Measurements from ENCODE around the gene PEA15.

The PEA15 gene

GRCh38 chr1:160205242-160206035 is at the start of gene PEA15:
TSS of gene PEA15 (plus strand) at chr1:160205384. CDS start at chr1:160211545, 6,161 bp downstream.
- DNase-seq (ENCODE audit: low spot score): no peak

DNA sequence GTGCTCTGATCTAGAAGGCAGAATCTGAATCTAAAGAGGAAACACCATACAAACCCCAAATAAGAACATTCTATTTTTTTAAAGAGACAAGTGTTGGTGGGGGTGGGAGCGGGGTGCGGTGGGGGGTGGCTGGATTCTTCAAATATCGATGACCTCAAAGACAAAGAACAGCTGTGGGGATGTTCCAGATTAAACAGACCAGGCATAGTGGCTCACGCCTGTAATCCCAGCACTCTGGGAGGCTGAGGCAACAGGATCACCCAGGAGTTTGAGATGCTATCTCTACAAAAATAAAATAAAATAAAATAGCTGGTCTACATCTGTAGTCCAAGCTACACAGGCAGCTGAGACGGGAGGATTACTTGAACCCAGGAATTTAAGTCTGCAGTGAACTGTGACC is 48.8 kb upstream of the PEA15 start:
- DNase-seq (ENCODE audit: low spot score): no peak

- no peak for DNase-seq (ENCODE audit: low spot score)
Observed at GRCh38 chr1:160157174-160157573, 48.0 kb upstream of the PEA15 start.

DNA sequence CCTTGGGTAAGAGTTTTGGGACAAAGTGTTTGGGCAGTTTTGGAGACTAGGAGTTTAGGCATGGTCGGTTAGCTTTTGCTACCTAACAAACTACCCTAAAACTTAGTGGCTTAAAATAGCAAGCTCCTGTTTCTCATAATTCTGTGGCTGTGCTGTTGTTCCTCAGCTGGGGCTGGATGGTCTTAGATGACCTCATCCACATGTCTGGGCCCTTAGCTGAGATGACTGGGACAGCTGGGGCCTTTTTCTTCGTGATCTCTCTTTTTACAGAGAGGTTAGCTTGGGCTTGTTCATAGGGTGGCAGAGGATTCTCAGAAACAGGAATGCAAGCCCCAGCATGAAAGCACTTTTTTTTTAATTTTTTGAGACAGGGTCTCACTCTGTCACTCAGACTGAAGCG is 47.2 kb upstream of the PEA15 start:
- DNase-seq (ENCODE audit: low spot score): no peak

DNA sequence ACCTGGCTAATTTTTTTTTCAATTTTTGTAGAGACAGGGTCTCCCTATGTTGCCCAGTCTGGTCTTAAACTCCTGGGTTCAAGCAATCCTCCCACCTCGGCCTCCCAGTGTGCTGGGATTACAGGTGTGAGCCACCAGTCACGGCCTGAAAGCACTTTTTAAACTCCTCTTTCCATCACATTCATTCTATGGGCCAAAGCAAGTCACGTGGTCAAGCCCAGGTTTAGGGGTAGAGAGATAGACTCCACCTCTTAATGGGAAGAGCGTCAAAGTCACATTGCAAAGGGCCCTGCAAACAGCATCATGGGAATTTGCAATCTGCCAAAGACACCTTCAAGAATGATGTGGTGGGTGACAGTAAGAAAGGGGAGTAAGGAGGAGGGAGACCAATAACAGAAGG is 46.6 kb upstream of the PEA15 start:
- no peak for DNase-seq (ENCODE audit: low spot score)

GRCh38 chr1:160159846-160160245 is 45.3 kb upstream of the PEA15 start:
- DNase-seq (ENCODE audit: low spot score): no peak

DNA sequence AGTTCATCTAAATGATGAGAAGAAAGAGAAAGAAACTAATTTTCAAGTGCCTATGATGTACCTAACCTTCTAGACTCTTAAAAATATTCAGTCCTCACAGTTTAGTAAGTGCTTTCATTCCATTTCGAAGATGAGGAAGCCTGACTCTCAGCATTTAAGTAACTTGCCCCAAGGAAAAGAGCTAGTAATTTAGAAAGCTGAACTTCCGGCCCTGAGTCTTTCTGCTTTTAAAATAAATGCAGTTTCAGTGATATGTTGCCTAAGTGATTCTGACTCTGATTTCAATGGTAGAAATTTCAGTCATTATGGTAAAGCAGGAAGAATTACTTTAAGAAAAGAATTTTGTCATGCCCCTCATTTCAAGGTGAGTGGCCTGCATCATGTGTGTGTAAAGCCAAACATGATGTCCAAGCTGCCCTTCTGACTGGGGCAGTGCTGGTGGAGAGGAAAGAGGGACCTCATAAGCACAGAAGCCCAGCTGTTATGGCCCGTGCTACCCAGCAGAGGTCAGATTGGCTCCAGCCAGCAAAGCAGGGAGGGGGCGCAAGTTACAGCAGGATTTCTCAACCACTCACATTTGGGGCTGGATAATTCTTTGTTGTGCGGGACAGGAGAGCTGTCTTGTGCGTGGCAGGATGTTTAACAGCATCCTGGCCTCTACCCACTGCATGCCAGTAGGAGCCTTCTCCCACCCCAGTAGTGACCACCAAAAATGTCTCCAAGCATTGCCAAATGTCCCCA is 43.0 kb upstream of the PEA15 start:
- no peak for DNase-seq (ENCODE audit: low spot score)

DNA sequence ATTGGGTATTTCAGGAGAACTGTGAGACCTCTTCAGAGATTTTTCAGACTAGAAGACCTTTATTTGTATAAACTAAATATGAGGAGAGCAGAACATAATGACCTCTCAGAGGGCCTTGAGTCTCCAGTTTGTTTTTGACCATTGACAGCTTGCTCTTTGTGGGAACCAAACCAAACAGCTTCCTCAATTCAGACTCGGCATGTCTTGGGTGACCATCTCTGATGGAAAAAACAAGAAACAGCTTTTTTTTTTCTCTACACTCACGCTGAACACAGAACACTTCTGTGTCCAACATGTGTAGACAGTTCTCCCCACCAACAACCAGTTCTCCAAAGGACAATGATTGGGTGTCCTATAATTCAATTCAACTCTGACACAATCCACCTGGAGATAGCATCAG is 42.3 kb upstream of the PEA15 start:
- no peak for DNase-seq (ENCODE audit: low spot score)

GRCh38 chr1:160163615-160164014 is 41.6 kb upstream of the PEA15 start:
- DNase-seq (ENCODE audit: low spot score): no peak

DNA sequence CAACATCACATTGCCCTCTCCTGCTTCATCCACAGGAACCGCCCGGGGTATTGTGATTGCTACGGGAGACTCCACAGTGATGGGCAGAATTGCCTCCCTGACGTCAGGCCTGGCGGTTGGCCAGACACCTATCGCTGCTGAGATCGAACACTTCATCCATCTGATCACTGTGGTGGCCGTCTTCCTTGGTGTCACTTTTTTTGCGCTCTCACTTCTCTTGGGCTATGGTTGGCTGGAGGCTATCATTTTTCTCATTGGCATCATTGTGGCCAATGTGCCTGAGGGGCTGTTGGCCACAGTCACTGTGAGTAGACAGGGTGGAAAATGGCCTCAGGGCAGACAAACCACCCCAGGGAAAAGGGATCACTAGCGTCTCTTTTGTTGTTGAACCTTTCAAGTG is 41.1 kb upstream of the PEA15 start:
- no peak for DNase-seq (ENCODE audit: low spot score)

DNA sequence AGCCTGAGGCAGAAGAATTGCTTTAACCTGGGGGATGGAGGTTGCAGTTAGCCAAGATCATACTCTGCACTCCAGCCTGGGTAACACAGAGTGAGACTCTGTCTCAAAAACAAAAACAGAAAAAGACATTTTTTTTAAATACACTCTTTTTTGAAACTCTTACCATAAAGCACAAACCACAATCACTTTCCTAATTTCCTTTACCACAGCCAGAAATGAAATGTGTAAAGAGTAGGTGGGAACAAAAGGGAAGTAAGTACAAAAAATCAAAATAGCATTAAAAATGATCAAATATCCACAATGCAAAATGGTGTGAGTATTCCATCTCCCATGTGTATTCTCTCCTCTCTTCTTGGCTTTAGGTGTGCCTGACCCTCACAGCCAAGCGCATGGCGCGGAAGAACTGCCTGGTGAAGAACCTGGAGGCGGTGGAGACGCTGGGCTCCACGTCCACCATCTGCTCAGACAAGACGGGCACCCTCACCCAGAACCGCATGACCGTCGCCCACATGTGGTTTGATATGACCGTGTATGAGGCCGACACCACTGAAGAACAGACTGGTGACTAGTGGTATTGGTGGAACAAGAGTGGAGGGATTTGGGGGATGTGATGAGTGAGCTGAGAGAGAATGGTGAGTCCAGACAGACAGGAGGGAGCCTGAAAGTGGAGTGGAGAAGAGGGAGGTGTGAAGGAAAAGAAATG is 38.9 kb upstream of the PEA15 start:
- DNase-seq (ENCODE audit: low spot score): no peak

DNA sequence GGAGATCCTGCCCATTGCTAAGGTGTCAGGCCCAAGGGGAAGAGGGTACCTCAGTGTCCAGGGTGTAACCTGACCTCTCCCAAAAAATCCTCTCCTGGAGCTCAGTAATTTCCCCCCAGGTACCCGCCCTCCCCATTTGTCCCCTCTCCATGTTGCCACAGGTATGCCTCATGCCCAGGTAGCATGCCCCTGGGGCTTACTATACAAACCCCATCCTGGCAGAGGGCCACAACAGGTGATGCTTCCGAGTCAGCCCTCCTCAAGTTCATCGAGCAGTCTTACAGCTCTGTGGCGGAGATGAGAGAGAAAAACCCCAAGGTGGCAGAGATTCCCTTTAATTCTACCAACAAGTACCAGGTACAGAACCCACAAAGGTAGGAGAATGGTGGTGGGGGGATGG is 38.1 kb upstream of the PEA15 start:
- DNase-seq (ENCODE audit: low spot score): no peak

GRCh38 chr1:160167580-160167979 is 37.6 kb upstream of the PEA15 start:
- DNase-seq (ENCODE audit: low spot score): no peak

GRCh38 chr1:160168016-160168415 is 37.2 kb upstream of the PEA15 start:
- DNase-seq (ENCODE audit: low spot score): no peak

DNA sequence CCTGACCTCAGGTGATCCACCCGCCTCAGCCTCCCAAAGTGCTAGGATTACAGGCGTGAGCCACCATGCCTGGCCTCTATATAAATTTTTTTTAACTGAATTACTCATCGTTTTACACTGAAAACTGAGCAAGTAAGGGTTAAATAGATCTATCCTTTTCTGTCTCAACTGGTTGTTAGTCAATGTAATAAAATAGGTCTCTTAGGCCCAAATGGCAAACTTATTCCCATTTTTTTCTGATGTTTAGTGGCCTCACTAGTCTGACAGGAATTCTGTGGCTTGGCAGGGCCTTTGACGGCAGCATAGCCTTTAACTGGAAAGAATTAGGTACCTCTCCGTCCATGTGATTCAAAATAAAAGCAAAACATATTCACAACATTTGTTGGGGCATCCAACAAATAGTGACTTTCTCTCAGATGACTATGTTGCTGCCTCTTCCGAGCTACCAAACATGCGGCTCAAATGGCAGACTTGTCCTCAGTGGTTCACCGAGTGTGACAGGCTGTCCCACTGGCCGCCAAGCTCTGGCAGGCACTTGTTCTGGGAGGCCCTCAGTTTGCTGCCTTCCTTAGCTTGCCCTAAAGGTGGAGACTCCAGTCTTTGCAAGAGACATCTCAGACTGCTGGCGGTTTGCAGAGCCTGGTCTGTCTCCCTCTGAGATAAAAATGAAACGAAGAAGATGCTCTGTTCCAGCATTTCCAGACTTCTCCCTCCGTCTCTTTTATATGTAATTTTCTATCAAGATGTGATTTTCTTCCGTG is 36.4 kb upstream of the PEA15 start:
- DNase-seq (ENCODE audit: low spot score): no peak

- DNase-seq (ENCODE audit: low spot score): no peak
Observed at GRCh38 chr1:160169553-160170399, 35.4 kb upstream of the PEA15 start.

- DNase-seq (ENCODE audit: low spot score): no peak
Observed at GRCh38 chr1:160171354-160171753, 33.8 kb upstream of the PEA15 start.

DNA sequence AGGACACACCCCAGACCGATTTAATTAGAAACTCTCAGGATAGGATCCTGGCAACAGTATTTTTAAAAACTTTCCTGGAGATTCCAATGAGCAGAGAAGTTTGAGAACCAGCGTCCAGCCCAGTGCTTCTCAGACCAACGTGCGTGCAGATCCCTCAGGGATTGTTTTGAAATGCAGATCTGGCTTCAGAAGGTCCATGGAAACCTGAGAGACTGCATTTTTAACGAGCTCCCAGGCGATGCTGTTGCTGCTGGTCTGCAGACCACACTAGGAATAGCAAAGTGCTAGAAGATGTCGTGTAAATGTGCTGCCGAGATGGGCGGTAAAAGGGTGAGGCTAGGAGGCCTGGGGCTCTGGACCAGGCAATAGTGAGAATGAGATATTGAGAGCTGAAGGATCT is 33.2 kb upstream of the PEA15 start:
- no peak for DNase-seq (ENCODE audit: low spot score)

- no peak for DNase-seq (ENCODE audit: low spot score)
Observed at GRCh38 chr1:160177231-160177630, 28.0 kb upstream of the PEA15 start.

DNA sequence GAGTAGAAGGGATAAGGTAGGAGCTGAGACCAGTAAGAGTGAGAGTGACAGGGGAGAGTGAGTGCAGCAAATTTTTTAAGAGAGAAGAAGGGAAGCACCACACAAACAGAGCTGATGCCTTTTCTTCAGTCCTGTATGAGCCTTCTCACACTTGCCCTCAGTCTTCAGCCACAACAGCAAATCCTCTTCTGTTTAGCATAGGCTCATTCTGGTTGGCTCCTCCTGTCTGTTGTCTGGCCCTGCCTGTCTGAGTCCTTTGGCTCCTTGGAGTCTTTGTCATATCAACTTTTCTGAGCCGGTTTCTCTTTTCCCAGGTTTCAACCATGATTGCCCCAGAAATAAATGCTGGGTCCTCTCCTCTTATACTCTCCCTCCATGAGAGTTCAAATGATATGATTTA is 27.5 kb upstream of the PEA15 start:
- DNase-seq (ENCODE audit: low spot score): no peak

DNA sequence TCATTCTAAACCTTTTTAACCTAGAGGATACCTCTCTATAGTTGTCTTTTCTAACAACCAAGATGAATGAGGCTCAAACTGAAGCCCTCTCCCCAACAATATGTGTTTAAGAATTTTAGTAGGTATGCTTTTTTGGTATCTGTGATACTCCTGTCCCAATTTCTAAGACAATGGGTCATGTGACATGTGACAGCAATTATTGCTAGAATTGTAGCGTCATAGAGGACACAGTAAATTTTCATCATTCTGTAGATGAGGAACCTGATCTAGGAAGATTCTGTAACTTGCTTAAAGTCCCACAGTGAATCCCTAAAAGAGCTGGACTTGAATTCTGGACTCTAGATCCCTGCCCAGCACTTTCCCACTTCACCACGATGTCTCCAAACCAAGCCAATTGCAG is 26.5 kb upstream of the PEA15 start:
- no peak for DNase-seq (ENCODE audit: low spot score)

Measured in hematopoietic multipotent progenitor cell treated with erythropoietin and hydrocortisone succinate and interleukin-3 and kit ligand, for 15 days (in vitro differentiated cells).